Ovary (tissue), 9 donors: ENCODE results near the gene CSTPP1. TPM values are rescaled to one million over a fixed set of nuclear protein-coding genes. Genes with fewer than 3 reads are reported as not detected.

Source experiments
- DNase-seq, 5 donors: peaks; one replicate each; pipeline ENCODE4 v3.0.0-alpha.2; 2019 to 2020
- H3K27ac ChIP-seq, 2 donors: fragments of 200-600 bp; one replicate each; pipeline versions ENCODE4 v1.5.1 to v1.8.0; 2019 to 2022
- H3K27me3 ChIP-seq: fragments of 200-600 bp; one replicate; pipeline ENCODE4 v1.8.0; 2022
- H3K36me3 ChIP-seq: fragments of 200-600 bp; sonication (generic); one replicate; pipeline ENCODE4 v1.5.1; 2019
- H3K4me1 ChIP-seq: one replicate; pipeline ENCODE4 v1.8.1; 2013; ENCODE audit warnings: mild to moderate bottlenecking, moderate library complexity; ENCODE audit not compliant: insufficient read depth
- H3K4me3 ChIP-seq: fragments of 200-600 bp; sonication (generic); one replicate; pipeline ENCODE4 v1.5.1; 2017
- H3K9me3 ChIP-seq, 2 donors: fragments of 200-600 bp in 1 of 2; sonication (generic) in 1 of 2; one replicate each; pipeline versions ENCODE4 v1.5.1 to v1.8.1; 2013 to 2019; ENCODE audit warnings: mild to moderate bottlenecking in 1 of 2, moderate library complexity in 1 of 2
- CTCF ChIP-seq, 3 donors: fragments of 450-650 bp in 2 of 3; fragments of 200-600 bp in 1 of 3; IDR thresholded peaks; one replicate each; pipeline versions ENCODE4 v1.5.1 to v1.8.0; 2016 to 2022; ENCODE audit warnings: antibody characterized with exemption in 3 of 3, mild to moderate bottlenecking in 1 of 3
- EP300 ChIP-seq: sonication (generic); formaldehyde crosslinking; IDR thresholded peaks from one replicate; pipeline ENCODE4 v1.6.1; 2017; ENCODE audit warnings: antibody characterized with exemption
- POLR2A ChIP-seq: fragments of 450-650 bp; IDR thresholded peaks from one replicate; pipeline ENCODE4 v1.6.1; 2017; ENCODE audit warnings: antibody characterized with exemption, mild to moderate bottlenecking, moderate library complexity
- WGBS, 3 donors: extraction: QIAGEN DNeasy Blood & Tissue Kit in 1 of 3; methylation state at CpG; one replicate each; pipeline versions ENCODE4 v1.1.5 to v1.1.7; 2013 to 2017; 5-methylcytosine and 5-hydroxymethylcytosine counted together
- intact Hi-C, 4 donors: fragments of 100-400 bp; cut with DNase I; formaldehyde crosslinking; loops; one replicate each; pipeline versions ENCODE4 v1.11.0 to v1.15.1; 2022 to 2023
- polyA plus RNA-seq, 2 donors: library from polyadenylated mRNA; stranded (reverse); fragments of 200-250 nt in 1 of 2; fragments of 350-450 nt in 1 of 2; fragmentation: Illumina TruSeq in 1 of 2; extraction: RNeasy Lipid Tissue Mini Kit (QIAGEN cat#74804) in 1 of 2; gene quantifications; one replicate each; pipeline ENCODE4 v1.2.3, GENCODE V29; 2013 to 2014
- total RNA-seq, 7 donors: library from RNA; depleted of rRNA in 2 of 7; stranded (reverse); fragments of >200 nt in 2 of 7; fragmentation: NEBNext Ultra II Directional in 3 of 7; extraction: Animal tissue kit (Norgen Biotek cat#: 25700) in 3 of 7; gene quantifications; one replicate each; pipeline versions ENCODE4 v1.1.0 to v1.2.4, GENCODE V29; 2016 to 2023
- donor health status: DM: no; HTN: no; CAD: no; lungs with moderate emphysema.
- donor health status: DM: no; HTN: no; CAD: no.
- donor health status: Bipolar disorder and iron deficiency.
- donor health status: DM: yes; HTN: yes; CAD: no.
- donor health status: DM: no; HTN: no; CAD: no.
- donor health status: DM: yes; HTN: yes; CAD: no.

Gene CSTPP1
- total and polyA plus RNA-seq, 9 donors: 20.3 to 42.6 (median 25.6) TPM

GRCh38 chr11:47154616-47155570 lies 218.3 kb downstream of the CSTPP1 start:
- intact Hi-C loops: loop anchor here in 2 of 4 donors (2.0 to 5.0 kb wide), 2 partner anchors 266 to 268 kb away; no protein-coding TSS in a partner anchor
- H3K4me1 ChIP-seq: peaks cover 3% of the 10 kb centered on the region
- no peak overlapping the region for H3K27ac ChIP-seq
- H3K9me3 ChIP-seq: no peaks in the 10 kb centered on the region
- DNase-seq: no peak
- H3K36me3 ChIP-seq: no peaks in the 10 kb centered on the region
- 68 to 75% (median 70%) methylated on average over 18 of the region's 18 CpGs for WGBS, 3 donors
- no peaks in the 10 kb centered on the region for H3K27me3 ChIP-seq
- no peak for TF ChIP-seq EP300
- TF ChIP-seq CTCF (IDR thresholded peaks at IDR 0.05): no peak
- no peak for TF ChIP-seq POLR2A
- H3K4me3 ChIP-seq: no peak overlapping the region

GRCh38 chr11:47155879-47156278 lies 219.3 kb downstream of the CSTPP1 start:
- Histone ChIP-seq H3K4me1 (peaks cover 3% of the 10 kb centered on the region), H3K4me3 (no peak overlapping the region), H3K9me3 (no peaks in the 10 kb centered on the region), H3K36me3 (no peaks in the 10 kb centered on the region), H3K27me3 (no peaks in the 10 kb centered on the region), H3K27ac (no peak overlapping the region)
- intact Hi-C loops: loop anchor here in 2 of 4 donors (2.0 to 5.0 kb wide), 2 partner anchors 267 to 269 kb away; no protein-coding TSS in a partner anchor
- no peak for TF ChIP-seq EP300
- no peak for TF ChIP-seq POLR2A
- no peak for TF ChIP-seq CTCF (IDR thresholded peaks at IDR 0.05)
- WGBS, 3 donors: 85 to 96% (median 88%) methylated on average over 4 of the region's 4 CpGs
- peak in 1 of 5 donors; percentile 16 for DNase-seq

- TF ChIP-seq CTCF (IDR thresholded peaks at IDR 0.05) (no peak), POLR2A (no peak), EP300 (no peak)
These were observed 219.8 kb downstream of the CSTPP1 start for GRCh38 chr11:47156333-47156732.

GRCh38 chr11:47156951-47157350 lies 220.4 kb downstream of the CSTPP1 start:
- intact Hi-C loops: loop anchor here in 1 of 4 donors (5.0 kb wide), 1 partner anchor 270 kb away; no protein-coding TSS in a partner anchor
- H3K4me3 ChIP-seq: no peak overlapping the region
- H3K9me3 ChIP-seq: no peaks in the 10 kb centered on the region
- DNase-seq: peak in 1 of 5 donors; percentile 34
- peaks cover 3% of the 10 kb centered on the region for H3K4me1 ChIP-seq
- H3K27ac ChIP-seq: no peak overlapping the region
- H3K27me3 ChIP-seq: no peaks in the 10 kb centered on the region
- TF ChIP-seq EP300: no peak
- TF ChIP-seq POLR2A: no peak
- no peak for TF ChIP-seq CTCF (IDR thresholded peaks at IDR 0.05)
- 81 to 85% (median 84%) methylated on average over 15 to 20 of the region's 20 CpGs for WGBS, 3 donors
- H3K36me3 ChIP-seq: no peaks in the 10 kb centered on the region

More at GRCh38 chr11:47156333-47156732, 219.8 kb downstream of the CSTPP1 start:
- Histone ChIP-seq H3K27me3 (no peaks in the 10 kb centered on the region), H3K36me3 (no peaks in the 10 kb centered on the region), H3K4me3 (no peak overlapping the region), H3K4me1 (peaks cover 3% of the 10 kb centered on the region), H3K27ac (no peak overlapping the region), H3K9me3 (no peaks in the 10 kb centered on the region)
- intact Hi-C loops: loop anchor here in 1 of 4 donors (5.0 kb wide), 1 partner anchor 269 kb away; no protein-coding TSS in a partner anchor
- WGBS, 3 donors: 86 to 95% (median 91%) methylated on average over 6 of the region's 6 CpGs
- peak in 1 of 5 donors; percentile 14 for DNase-seq
